Testis (tissue), 3 donors: ENCODE data around the gene CHN2. TPM values are rescaled to one million over a fixed set of nuclear protein-coding genes. Genes with fewer than 3 reads are reported as not detected.

Experiments used
- DNase-seq: peaks from one replicate; pipeline ENCODE4 v3.0.0-alpha.2; 2019
- H3K27ac ChIP-seq, 2 donors: fragments of 200-600 bp; sonication (generic); one replicate each; pipeline ENCODE4 v1.5.1; 2019
- H3K27me3 ChIP-seq: fragments of 200-600 bp; sonication (generic); one replicate; pipeline ENCODE4 v1.5.1; 2019
- H3K36me3 ChIP-seq: fragments of 200-600 bp; sonication (generic); one replicate; pipeline ENCODE4 v1.5.1; 2017; ENCODE audit warnings: low read depth; ENCODE audit errors: missing control alignments
- H3K4me1 ChIP-seq: fragments of 200-600 bp; sonication (generic); one replicate; pipeline ENCODE4 v1.5.1; 2019
- H3K4me3 ChIP-seq, 2 donors: fragments of 200-600 bp; sonication (generic); one replicate each; pipeline ENCODE4 v1.5.1; 2017 to 2019
- H3K9me3 ChIP-seq: fragments of 200-600 bp; sonication (generic); one replicate; pipeline ENCODE4 v1.5.1; 2017
- POLR2A ChIP-seq: fragments of 450-650 bp; IDR thresholded peaks from one replicate; pipeline ENCODE4 v1.6.1; 2017; ENCODE audit warnings: antibody characterized with exemption, mild to moderate bottlenecking, moderate library complexity
- WGBS, 2 donors: methylation state at CpG; one replicate each; pipeline ENCODE4 v1.1.5; 2018; 5-methylcytosine and 5-hydroxymethylcytosine counted together
- intact Hi-C: fragments of 100-400 bp; cut with DNase I; formaldehyde crosslinking; loops from one replicate; pipeline ENCODE4 v1.15.1; 2023; ENCODE audit warnings: low total_unique reads
- polyA plus RNA-seq: library from polyadenylated mRNA; stranded (reverse); fragments of 350-450 nt; fragmentation: Illumina TruSeq; extraction: RNeasy Lipid Tissue Mini Kit (QIAGEN cat#74804); gene quantifications from one replicate; pipeline ENCODE4 v1.2.3, GENCODE V29; 2014; ENCODE audit warnings: low read depth, low replicate concordance; ENCODE audit not compliant: insufficient read depth
- total RNA-seq, 2 donors: library from RNA; depleted of rRNA; stranded (reverse); fragments of >200 nt; gene quantifications; one replicate each; pipeline ENCODE4 v1.2.3, GENCODE V29; 2016
- TF ChIP-seq, protein P1 (sequence below), 3 experiments: fragments of 450-650 bp in 2 of 3; fragments of 200-600 bp in 1 of 3; sonication (generic) in 1 of 3; IDR thresholded peaks; one replicate each; pipeline ENCODE4 v1.5.1; 2016 to 2019; ENCODE audit warnings: antibody characterized with exemption in 3 of 3, mild to moderate bottlenecking in 2 of 3, moderate library complexity in 1 of 3

The CHN2 gene
- total and polyA plus RNA-seq, 3 donors from 2014 or later: 8.6 to 27.4 (median 15.1) TPM

DNA sequence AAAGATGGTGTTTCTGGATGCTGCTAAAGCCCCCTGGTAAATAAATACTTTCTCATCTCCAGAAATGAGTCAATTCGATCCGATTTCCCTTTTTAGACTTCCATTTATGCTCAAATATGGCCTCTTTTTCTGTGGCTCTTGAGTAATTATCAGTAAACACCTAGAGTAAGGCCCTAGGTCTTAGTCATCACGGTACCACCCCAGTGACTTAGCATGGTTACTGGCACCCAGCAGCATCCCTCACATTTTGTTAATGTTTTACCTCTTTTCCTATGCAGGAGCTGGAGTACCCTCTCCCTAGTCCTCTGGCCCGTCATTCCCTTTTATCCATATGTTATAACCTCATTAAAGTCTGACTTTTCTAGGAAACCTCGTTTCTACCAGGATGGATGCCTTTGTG lies 19.5 kb downstream of the CHN2 start:
- Histone ChIP-seq H3K27ac (no peak overlapping the region), H3K27me3 (no peaks in the 10 kb centered on the region), H3K4me3 (no peak overlapping the region), H3K36me3 (no peaks in the 10 kb centered on the region), H3K4me1 (no peaks in the 10 kb centered on the region), H3K9me3 (no peaks in the 10 kb centered on the region)
- intact Hi-C loops: no loop called here
- TF ChIP-seq POLR2A: no peak
- TF ChIP-seq, protein P1, sequence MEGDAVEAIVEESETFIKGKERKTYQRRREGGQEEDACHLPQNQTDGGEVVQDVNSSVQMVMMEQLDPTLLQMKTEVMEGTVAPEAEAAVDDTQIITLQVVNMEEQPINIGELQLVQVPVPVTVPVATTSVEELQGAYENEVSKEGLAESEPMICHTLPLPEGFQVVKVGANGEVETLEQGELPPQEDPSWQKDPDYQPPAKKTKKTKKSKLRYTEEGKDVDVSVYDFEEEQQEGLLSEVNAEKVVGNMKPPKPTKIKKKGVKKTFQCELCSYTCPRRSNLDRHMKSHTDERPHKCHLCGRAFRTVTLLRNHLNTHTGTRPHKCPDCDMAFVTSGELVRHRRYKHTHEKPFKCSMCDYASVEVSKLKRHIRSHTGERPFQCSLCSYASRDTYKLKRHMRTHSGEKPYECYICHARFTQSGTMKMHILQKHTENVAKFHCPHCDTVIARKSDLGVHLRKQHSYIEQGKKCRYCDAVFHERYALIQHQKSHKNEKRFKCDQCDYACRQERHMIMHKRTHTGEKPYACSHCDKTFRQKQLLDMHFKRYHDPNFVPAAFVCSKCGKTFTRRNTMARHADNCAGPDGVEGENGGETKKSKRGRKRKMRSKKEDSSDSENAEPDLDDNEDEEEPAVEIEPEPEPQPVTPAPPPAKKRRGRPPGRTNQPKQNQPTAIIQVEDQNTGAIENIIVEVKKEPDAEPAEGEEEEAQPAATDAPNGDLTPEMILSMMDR (IDR thresholded peaks at IDR 0.05): no peak
- DNase-seq: no peak
- WGBS, 2 donors: 85 to 90% methylated on average over 5 of the region's 5 CpGs

DNA sequence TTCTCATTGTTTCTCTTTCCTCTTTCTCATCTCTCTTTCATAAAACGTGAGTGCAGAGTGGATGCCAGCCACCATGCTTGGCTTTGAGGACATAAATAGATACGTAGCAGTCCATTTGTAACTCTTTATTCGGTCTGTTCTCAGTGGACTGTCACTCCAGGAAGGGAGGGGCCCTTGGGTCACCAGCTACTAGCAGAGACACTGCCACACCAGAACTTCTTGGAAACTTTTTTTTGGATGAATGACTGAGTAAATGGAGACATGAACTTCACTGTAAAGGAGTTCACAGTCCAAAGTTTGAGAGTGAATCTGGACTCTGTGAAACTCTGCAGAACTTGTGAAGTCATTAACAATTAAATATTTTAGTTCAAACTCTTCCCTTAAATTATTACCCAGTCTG lies 20.2 kb downstream of the CHN2 start:
- DNase-seq: no peak
- Histone ChIP-seq H3K36me3 (no peaks in the 10 kb centered on the region), H3K4me1 (no peaks in the 10 kb centered on the region), H3K4me3 (no peak overlapping the region), H3K27me3 (no peaks in the 10 kb centered on the region), H3K27ac (no peak overlapping the region), H3K9me3 (no peaks in the 10 kb centered on the region)
- WGBS, 2 donors: 49 to 53% methylated on average over 3 of the region's 3 CpGs
- intact Hi-C loops: no loop called here
- TF ChIP-seq, protein P1 (IDR thresholded peaks at IDR 0.05): no peak
- no peak for TF ChIP-seq POLR2A

DNA sequence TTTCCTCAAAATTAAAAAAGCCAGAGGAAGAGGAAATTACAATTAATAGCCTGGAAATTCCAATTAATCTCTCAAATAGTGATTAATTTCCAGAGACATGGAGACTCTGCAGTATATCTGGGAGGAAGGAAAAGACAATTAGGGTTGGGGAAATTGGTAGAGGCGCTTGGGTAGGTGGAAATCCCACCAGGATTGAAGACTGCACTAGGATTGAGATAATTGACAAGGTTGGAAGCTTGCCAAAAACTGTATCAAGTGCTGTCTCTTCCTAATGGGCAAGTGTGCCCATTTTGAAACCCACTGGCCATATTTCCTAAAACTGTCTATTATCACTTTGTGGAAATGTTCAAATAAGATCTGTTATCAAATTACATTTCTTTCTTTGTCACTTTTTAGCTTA lies 21.6 kb downstream of the CHN2 start:
- Histone ChIP-seq H3K4me1 (no peaks in the 10 kb centered on the region), H3K27me3 (no peaks in the 10 kb centered on the region), H3K36me3 (no peaks in the 10 kb centered on the region), H3K9me3 (no peaks in the 10 kb centered on the region), H3K27ac (no peak overlapping the region), H3K4me3 (no peak overlapping the region)
- WGBS, 2 donors: 74 to 81% methylated on average over 1 of the region's 1 CpG
- no peak for TF ChIP-seq POLR2A
- TF ChIP-seq, protein P1 (IDR thresholded peaks at IDR 0.05): no peak
- no peak for DNase-seq
- intact Hi-C loops: no loop called here

DNA sequence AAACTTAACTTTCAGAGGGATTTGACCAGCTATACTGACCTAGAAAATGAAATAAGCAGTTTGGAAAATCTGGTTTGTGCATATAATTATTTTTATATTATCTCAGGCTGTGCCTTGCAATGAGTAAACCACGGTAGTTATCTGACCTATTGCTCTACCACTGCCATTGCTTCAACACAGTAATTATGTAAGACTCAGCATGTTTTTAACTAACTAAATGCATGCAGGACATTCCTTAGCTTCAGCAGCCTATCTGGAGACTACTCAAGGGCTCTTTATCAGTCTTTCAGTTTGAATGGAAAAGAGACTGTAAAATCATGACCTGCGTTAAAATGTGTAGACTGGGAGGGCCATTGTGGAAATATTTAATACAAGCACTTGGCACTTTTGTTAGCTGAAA lies 22.5 kb downstream of the CHN2 start:
- Histone ChIP-seq H3K27ac (no peak overlapping the region), H3K36me3 (no peaks in the 10 kb centered on the region), H3K27me3 (no peaks in the 10 kb centered on the region), H3K9me3 (no peaks in the 10 kb centered on the region), H3K4me3 (no peak overlapping the region), H3K4me1 (no peaks in the 10 kb centered on the region)
- WGBS, 2 donors: 61 to 66% methylated on average over 2 of the region's 2 CpGs
- TF ChIP-seq, protein P1 (IDR thresholded peaks at IDR 0.05): no peak
- no peak for TF ChIP-seq POLR2A
- no peak for DNase-seq
- intact Hi-C loops: no loop called here

DNA sequence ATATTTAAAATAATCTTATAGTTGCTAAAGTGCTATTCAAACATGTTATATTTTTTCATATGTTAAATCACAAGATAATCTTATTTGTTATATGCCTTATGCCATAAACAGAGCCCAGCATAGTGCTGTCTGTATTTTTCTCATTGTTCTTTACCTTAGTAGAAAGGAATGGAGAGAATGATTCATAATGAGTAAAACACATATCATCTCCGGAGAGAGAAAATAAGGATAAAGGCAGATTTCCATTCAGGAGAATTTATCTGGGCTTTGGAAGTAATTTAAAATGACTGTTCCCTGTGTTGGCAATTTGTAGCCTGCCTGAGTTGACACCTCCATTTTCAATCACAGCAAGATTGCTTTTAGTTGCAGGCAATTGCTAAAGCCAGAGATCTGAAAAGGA lies 30.2 kb downstream of the CHN2 start:
- no peak overlapping the region for H3K27ac ChIP-seq
- H3K9me3 ChIP-seq: no peaks in the 10 kb centered on the region
- no peaks in the 10 kb centered on the region for H3K27me3 ChIP-seq
- no peak overlapping the region for H3K4me3 ChIP-seq
- H3K36me3 ChIP-seq: no peaks in the 10 kb centered on the region
- no peak for TF ChIP-seq POLR2A
- TF ChIP-seq, protein P1 (IDR thresholded peaks at IDR 0.05): no peak
- no peak for DNase-seq
- intact Hi-C loops: no loop called here
- no peaks in the 10 kb centered on the region for H3K4me1 ChIP-seq
- 79 to 82% methylated on average over 1 of the region's 1 CpG for WGBS, 2 donors
